Esophagus mucosa (tissue), 1 donor: ENCODE data around the gene PRDM15. TPM values are rescaled to one million over a fixed set of nuclear protein-coding genes. Genes with fewer than 3 reads are reported as not detected.
A peak's percentile ranks its signal among the peaks of the same experiment; 100 is the strongest.

Experiments
- ATAC-seq: fragments of 200-7000 bp; cut with Tn5 transposase; one replicate; pipeline ENCODE4 v1.9.1; 2020
- total RNA-seq: library from RNA; stranded (reverse); gene quantifications from one replicate; pipeline ENCODE4 v1.2.4, GENCODE V29; 2023
- donor health status: DM: yes; HTN: yes; CAD: no.

Gene PRDM15
- total RNA-seq, 1 donor from 2014 or later: 5.5 TPM

DNA sequence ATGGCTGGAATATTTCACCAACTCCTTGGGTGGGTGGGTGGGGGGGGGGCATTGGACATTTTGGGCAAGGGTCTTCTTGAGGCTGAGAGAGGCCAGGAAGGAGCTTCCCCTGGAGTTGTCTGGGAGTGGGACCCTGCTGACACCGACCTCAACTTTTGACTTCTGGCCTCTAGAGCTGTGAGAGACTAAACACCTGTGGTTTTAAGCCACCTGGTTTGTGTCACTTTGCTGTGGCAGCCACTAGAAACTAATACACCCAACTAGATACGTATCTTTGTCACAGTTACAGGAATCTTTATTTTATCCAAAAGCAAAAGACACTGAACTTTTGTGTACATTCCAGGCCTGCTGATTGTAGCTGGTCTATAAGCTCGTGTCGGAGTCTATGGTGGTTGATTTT, 102.4 kb downstream of the PRDM15 start:
- ATAC-seq: no peak

DNA sequence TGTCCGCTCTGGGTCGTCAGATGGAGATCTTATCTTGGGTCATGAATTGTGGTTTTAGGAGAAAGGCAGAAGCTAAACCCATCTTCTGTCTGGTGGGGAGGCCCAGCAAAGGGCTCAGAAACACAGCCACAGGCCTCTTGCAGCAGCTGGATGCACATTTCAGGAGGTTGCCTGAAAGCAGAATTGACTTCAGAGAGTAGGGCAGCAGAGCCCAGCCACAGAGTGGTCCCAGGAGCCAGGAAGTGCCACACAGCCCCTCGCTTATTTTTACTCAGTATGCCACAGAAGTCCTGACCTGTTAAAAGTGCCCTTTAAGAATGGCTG, 104.0 kb downstream of the PRDM15 start:
- no peak for ATAC-seq

DNA sequence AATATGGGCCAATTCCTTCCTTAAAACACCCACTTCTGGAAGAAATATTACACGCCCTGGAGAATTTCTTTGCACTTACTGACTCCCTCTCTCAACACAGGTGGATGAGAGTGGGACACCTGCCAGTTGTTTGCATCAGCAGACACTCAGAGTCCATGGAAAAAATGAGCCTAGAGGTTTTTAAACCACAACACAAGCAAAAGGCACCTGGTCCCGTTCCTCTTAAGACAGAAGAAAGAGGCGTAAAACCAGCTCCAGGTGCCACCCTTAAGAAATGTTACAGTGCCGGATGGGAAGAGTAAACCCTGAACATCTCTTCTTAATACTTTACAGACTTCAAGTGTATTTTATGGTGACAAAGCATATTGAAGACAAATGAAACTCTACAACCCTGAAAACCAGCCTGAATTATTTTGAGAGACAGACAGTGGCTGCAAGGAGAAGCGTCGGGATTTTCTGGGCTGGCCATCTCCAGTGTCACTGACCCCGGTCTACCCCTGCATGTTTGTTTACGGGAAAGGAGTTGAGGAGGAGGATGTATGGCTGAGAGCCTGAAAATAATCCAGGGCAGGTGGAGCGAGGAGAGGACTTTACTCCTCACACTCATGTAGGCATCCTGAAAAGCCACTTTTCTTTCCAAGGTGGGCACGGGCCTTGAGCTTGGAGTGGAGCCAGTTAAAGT, 104.5 kb downstream of the PRDM15 start:
- ATAC-seq: no peak

DNA sequence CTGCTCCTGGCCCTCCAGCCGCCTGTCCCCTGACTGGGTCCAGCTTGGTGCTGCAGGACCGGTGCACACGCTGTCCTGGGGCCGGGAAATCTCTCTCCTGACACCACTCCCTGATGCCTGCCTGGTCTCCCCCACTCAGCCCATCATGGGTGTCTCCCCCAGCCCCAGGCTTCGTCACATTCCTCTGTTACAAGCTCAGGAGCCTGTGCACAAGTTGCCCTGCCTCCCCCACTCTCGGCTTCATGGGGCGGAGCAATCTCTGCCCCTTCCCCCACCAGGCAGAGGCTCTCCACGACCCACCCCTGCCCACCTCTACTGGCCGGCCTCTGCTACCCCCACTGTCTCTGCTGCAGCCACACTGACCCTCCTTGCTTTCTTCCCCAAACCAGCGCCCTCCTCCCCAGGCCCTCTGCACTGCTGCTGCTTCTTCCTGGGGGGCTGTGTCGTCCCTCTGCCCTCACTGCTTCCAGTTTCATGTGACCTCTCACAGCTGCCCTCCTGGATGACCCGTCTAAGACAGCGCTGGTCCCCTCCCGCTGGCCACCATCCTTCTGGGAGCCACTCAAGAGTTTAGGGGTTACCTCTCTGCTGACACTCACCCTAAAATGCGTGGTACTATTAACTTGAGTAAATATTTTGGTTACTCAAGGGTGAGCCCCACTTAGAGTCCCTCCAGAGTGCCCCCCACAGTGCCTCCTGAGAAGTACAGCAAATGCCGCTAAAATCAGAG, 106.6 kb downstream of the PRDM15 start:
- ATAC-seq: no peak

DNA sequence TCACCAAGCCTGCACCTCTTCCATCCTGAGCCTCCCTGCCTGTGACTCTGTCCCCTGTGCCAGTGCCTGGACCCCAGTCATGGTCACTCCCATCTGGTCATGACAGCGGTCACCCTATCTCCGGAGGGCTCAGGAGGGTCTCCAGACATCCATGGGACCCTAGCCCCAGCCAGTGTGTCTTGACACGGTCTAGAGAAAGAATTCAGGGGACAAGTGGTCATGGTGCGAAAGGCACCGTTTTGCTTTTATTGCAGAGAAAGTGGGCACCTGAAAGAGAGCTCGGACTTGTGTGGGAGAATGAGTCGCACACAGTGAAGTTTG, 107.6 kb downstream of the PRDM15 start:
- no peak for ATAC-seq

DNA sequence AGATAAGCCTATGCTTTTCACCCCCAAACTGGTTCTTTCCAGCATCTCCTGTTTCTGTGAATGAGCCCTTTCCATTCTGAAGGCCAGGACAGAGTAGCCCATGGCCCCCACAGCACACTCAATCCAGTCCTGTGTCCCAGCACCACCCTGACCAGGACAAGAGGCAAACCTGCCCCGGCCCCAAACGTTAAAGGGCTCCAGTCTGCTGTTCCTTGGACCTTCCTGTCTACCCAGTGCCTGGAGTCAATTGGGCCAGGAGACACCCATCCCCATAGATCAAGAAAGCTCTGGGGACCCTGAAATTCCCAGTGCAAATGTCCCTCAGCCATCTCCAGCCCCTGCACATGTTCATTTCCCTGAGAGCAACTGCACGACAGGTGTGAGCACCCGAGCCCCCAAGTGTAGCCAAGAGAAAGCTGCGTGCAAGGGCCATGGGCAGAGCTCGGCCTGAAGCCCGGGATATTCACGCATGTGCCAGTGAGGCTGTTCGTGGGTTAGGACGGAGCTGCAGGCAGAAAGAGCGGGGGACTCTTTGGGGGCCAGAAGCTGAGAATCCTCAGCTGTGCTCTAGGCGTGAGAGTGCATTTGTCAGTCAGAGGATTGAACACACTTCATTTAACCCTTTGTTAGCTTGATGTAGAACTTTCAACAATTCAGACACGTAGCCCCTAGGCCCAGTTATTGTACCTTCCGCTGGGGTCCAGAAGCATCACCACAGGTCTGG, 108.1 kb downstream of the PRDM15 start:
- no peak for ATAC-seq

DNA sequence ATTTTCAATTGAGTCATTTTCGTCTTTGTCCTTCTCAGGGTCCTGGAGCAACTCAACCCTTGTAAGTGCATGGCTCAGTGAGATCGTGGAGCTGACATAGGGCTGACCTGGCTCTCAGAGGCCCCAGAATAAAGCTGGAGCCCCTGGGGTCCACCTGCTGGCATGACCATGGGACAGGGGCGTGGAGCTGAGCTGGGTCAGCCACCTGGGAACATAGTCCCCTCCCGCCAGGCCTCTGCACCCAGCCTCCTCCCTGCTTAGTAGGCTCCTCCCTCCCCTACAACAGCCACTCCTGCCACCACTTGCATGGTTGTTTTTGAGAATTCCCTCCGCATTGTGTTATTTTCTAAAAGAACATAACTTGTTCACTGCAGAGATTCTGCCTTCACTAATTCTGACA, 109.2 kb downstream of the PRDM15 start:
- ATAC-seq: no peak

DNA sequence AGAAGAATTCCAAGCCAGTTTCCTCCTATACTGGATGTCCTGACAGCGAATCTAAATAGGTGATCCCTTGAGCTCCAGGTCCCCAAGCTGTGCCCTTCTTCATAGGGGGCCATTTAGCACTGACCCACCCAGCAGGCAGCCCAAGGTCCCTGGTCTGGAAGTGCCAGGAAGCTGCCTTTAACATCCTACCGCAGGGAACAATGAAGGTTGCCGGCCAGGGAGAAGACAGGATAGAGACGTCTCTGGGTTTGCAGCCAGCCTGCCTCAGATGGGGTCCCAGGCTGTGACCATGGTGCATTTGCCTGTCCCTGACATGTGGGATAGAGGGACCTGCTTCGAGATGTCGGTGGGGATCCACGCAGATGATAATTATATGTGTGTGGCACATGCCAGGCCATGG, 109.6 kb downstream of the PRDM15 start:
- no peak for ATAC-seq

DNA sequence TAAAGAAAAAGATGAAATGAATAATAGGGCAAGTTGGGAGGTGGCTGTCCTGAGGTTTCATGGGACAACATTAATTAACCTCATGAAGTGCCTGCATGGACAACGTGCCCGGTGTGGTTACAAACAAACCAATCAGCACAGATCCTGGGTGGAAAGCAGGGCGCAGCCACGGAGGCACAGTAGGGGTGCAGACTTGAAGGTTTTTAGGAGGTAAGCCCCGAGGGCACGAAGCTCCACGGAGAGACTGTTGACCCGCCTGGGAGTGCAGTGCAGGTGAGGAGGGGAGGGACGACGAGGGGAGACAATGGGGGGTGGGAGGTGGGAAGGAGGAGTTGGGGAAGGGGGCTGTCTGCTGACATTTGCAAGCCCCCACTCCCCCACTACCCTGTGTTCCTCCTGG, 110.0 kb downstream of the PRDM15 start:
- ATAC-seq: no peak

DNA sequence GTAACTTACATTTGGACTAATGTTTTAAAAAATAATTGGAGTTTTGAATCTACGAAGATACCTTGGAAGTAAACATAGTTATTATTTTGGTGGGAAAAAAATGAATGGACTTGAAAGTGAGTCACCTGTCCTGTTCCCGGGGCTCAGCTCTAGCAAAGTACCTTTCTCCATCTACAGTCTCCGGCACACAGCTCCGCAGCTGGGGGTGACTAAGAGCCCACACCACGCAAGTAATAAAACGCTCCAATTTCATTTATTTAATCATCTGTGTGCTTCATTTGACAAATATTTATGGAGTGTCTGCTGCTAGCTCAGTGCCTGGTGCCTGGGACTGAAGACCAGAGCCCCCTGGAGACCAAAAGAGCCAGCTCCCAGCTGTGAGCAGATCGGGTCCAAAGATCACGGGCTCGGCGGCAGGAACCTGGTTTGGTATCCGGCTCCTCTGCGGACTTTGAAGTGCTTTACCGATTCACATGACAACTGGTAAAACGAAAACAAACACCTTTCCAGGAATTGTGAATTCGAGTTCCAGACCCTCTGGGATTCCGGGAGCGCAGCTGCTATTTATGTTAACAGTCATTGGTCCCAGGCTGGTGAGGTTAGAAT, 110.6 kb downstream of the PRDM15 start:
- ATAC-seq: no peak

DNA sequence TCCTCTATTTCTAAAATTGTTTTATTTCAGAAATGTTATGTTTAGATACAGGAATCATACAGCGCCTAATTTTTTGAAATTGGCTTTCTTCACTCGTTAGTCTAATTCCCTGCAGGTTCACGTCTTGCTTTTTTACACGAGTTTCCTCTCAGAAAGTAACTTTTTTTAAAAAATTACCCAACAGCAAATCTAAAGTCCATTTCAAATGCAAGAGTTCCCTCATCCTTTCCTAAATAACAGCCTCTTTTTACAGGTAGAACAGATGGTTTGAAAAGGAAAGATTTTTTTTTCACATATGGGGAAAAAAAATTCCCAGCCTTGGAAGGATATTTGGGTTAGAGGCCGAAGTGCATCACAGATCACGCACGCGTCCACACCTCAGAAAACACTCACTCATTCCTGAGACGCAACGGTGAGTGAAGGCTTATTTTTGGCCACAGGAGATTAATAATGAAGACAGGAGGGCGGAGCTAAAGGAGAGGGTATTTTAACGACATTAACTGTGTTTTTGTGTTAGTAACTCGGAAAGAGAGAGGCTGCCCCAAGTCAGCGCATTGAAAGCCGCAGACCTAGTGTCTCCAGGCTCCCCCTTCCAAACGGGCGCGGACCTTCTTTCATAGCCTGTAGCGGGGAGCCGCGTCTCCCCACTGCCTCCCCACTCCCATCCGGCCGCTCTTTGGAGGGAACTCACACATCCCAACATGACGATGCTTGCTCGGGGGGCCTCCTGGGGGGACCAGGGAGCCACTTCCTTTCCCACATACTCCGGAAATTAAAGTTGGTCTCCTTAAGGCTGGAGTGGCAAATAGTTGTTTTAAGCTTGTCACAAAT, 111.3 kb downstream of the PRDM15 start:
- no peak for ATAC-seq

DNA sequence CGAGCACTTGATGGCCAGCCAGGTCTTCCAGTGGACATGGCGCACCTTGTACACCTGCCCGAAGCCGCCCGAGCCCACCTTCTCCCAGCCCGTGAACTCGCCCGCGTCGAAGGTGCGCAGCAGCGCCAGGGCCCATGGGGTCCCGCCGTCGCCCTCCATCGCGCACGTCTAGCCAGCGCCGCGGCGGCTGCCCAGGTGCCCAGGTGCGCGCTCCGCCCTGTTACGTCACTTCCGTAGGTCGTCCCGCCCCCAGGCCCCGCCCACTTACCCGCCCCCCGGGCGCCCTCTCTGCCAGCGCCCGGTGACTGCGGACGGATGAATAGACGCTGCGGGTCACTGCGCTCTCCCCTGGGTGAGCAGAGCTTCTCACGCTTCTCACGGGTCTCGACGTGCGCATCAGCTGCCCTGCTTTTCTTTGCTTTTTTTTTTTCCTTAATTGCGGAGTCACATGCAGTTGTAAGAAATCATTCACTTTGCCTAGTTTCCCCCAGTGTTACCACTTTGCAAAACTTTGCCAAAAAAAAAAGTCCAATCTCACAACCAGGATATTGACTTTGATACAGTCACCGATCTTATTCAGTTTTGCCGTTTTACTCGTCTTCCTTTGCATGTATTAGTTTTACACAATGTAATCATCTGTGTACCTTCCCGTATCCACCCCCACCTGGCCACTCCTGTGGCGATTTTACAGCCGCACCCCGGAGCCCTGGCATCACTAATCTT, 112.1 kb downstream of the PRDM15 start, which contains the start of gene RIPK4:
Gene RIPK4 (minus strand): TSS at position 170 of the 723 bp plus-strand sequence. CDS start 11 bp downstream, at position 159.
- ATAC-seq: peak; percentile 85

DNA sequence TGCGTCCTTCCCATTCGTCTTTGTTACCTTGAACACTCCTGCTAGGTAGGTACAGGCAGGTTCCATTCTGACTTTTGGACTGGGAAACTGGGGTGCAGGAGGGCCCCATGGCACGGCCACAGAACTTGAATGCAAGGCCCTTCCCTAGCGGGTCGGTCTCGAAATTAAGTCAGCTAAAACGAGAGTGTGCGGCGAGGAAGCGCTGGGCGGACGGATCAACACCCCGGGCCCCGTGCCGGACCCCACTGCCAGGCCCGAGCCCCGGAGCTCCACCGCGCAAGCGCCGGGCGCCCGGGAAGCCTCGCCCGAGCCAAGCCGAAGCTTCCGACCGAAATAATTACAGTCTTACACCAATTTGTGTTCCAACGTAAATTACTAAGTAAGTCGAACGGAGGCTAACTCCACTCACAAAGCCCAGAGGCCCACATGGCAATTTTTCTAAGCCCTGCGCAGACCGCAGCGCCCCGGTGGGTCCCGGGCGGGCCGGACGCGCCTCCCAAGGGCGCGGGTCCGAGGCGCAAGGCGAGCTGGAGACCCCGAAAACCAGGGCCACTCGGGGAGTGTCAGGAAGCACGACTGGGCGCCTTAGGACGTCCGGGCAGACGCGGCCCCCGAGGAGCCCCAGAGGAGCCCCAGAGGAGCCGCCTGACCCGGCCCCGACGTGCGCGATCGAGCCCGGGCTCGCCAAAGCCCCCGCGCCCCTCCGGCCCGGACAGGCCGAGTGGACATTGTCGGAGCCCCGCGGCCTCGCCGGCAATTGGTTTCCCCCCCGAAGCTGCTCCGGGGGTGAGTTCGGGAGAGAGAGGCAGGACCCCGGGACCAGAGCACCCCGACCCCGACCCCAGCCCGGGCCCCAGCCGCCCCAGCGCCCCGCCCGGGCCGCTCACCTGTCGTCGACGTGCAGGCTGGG, 112.9 kb downstream of the PRDM15 start:
- peak; percentile 1 for ATAC-seq

DNA sequence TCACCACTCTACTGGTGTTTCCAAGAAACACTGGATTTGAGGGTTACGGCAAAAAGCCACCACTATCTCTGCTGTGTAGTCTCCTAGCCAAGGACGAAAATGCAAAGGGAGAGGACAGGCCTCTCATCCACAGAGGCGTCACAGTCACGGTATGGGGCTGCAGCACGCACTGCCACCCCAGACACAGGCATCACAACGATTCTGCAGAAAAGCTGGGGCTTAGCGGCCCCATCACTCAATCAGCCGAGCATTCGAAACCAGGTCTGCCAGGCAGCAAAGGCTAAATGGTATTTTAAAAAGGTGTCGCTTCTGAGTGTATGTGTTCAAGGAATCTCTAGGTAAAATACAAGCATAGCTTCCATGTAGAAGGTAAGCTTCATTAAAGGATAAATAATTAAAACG, 113.7 kb downstream of the PRDM15 start:
- no peak for ATAC-seq

DNA sequence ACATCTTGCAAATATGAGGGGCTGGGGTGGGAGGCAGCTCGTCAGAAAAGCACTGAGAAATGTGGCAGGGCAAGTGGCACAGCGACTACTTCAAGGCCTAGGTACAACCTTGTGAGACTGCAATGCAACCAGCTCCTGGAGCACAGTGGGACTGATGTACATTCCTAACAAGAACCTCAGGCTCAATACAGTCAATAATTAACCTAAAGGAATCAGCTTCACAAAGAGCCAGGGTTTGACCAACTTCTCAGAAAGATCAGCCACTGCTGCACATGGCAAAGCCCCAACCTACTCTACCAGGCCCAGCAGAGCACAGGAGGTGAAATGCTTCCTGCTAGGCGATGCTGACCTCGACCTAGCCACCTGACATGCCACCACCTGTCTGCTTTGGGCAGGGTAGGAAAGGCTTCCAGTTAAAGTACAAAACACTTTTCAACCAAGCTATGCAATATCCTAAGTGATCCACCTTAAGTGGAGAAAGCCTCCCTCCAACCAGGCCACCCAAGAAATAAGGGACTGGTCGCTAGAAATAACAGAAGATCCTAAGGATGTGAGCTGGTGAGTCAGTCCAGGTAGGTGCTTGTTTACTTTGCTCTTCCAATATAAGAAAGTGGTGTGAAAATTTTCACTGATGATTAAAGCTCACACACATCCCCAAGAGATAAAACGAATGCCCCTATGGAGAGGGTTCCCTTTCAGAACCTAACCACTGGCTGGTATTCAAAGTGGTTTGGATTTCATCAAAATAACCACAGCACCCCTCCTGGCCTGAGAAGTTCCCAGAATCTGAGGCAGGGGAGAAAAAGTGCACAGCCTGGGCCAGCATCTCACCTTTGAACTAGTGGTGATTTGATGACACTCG, 114.4 kb downstream of the PRDM15 start:
- peak; percentile 41 for ATAC-seq

DNA sequence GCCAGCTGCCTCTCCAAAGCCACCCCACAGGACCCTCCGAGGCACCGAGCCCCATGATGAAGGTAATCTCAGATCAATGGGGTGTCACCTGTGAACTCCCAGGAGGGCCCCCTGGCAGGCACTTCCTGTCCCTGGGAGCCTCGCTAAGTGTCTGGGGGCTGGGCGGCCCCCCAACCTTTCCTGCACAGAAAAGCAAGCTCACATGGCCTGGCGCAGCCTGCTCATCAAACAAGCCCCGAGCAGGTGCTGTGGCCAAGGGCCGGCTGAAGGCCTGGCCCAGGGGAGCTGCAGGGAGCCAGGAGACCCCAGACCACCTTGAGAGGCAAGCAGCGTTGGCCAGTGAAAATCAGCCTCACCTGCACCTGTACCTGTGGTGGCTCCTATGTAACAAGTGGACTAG, 115.1 kb downstream of the PRDM15 start:
- ATAC-seq: no peak

DNA sequence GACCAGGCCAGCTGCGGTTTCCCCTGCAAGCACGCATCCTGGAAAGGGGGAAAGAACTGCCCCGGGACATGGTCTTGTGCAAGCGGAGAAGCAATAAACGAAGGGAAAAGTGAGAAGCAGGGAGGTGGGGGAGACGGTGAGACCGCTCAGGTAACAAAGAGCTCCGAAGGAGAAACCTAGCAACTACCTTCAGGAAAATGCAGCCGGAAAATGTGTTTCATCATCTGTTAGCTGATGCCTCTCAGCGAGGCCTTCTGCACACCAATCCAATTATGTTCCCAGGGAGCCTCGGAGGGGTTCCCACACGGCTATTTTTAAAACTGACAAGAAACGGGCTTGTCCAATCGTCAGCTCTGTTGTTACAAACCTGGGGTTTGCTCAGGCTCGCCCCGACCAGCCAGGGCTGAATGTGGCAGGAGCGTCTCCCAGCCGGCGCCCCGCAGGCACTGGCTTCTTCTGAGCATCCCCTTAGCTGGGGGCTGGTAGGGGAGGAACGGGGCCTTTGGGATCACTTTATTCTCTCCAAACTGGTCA, 115.7 kb downstream of the PRDM15 start:
- peak; percentile 22 for ATAC-seq

DNA sequence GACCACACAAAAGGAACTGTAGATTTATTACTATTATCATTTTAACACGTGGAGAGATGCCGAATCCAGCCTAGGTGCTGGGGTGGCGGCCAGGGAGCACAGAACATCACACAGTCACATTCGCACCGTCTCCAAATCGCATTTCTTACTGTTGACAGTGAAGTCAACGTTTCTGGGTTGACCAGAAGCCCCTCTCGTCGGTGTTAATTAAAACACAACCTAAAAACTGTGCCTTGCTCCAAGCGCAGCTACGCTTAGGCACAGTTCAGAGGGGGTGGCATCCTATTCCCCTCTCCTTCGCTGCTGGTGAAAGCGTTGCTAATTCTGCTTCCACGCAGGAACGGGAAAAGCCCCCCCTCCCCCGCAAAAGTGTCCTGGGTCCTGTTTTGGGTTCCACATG, 116.4 kb downstream of the PRDM15 start:
- ATAC-seq: no peak

DNA sequence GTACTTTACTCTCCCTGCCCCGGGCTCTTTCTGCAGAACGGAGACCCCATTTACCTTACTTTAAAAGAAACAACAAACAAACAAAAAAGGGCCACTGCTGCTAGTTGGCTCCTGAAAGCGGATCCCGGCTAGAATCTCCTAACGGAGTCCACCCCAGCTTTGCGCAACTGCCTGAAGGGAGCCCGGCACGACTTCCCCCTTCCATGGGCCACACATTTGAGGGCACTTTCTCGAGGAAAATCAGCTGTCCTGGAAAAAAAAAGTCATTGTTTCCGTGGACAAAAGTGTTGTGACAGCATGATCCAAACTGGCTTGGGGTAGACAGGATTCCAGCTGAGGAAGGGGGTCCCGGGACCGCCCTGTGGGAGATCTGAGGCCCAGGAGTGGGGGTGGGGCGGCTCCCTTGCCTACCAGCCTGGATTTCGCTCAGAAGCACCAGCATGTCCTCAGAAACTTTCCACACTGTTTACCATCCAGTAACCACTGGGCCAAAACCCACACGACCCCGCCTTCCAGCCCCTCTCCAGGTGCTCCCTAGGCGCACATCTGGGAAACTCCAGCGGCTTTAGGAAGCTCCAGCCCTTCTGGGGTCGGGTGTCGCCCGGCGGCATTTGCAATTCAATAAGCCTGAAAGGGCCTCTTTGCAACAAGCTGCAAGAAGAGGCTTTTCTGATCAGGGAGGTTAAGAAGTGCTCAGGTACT, 117.1 kb downstream of the PRDM15 start:
- ATAC-seq: no peak
